Skeletal muscle cell (primary cell): ENCODE measurements around the gene PPIF.
A peak's percentile ranks its signal among the peaks of the same experiment; 100 is the strongest.

Experiments
- DNase-seq: peaks from one replicate; pipeline ENCODE4 v3.0.0-alpha.2; 2010; ENCODE audit warnings: low read depth
- H3K4me3 ChIP-seq: 2 replicates; pipeline ENCODE4 v1.5.1; 2011; ENCODE audit warnings: low read depth, mild to moderate bottlenecking, control low read depth, low read length, moderate library complexity

PPIF gene

GRCh38 chr10:79393924-79394610, 46.8 kb downstream of the PPIF start:
- no peak for DNase-seq
- no peak overlapping the region for H3K4me3 ChIP-seq

- no peak overlapping the region for H3K4me3 ChIP-seq
- DNase-seq: no peak
These were observed 47.4 kb downstream of the PPIF start for GRCh38 chr10:79394664-79395063.

DNA sequence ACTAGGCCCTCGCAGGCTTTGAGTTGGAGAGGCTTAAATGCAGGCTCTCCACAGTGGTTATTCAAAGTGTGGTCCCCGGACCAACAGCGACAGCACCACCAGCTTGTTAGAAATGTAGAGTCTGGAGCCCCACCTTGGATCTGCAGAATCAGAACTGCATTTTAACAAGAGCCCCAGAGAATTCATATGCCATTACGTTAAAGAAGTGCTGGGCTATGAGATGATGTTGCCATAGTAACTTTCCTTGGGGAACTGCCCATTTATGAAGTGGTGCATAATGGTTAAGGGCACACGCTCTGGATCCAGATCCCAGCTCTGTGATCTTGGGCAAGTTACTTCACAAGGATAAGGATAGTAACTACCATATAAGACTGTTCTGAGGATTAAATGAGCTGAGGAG, 49.3 kb downstream of the PPIF start:
- no peak for DNase-seq
- H3K4me3 ChIP-seq: no peak overlapping the region

DNA sequence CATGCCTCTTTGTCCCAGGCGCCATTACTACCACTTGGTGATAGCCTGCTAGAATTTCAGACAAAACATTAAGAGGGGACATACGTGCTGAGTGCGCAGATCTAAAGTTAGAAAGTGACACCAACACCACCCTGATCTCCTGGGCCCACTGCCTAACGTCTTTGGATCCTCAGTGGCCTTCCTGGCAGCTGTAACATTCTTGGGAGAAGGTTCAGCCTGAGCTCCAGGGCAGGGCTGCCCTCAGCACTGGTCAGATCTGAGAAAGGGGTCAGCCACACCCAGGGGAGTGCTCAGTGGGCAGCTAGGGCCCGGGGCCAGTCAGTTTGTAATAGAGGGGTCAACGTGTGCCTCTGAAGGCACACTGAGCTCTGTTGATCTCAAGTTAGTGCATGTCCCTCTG, 49.8 kb downstream of the PPIF start:
- DNase-seq: no peak
- H3K4me3 ChIP-seq: no peak overlapping the region

GRCh38 chr10:79397575-79398303, 50.5 kb downstream of the PPIF start:
- H3K4me3 ChIP-seq: no peak overlapping the region
- DNase-seq: no peak

GRCh38 chr10:79398642-79399041, 51.4 kb downstream of the PPIF start:
- no peak for DNase-seq
- H3K4me3 ChIP-seq: no peak overlapping the region

- H3K4me3 ChIP-seq: peak overlapping the region; percentile 22
- peak; percentile 97 for DNase-seq
These were observed 52.1 kb downstream of the PPIF start for GRCh38 chr10:79399223-79399831.

- H3K4me3 ChIP-seq: no peak overlapping the region
- no peak for DNase-seq
These were observed 53.1 kb downstream of the PPIF start for GRCh38 chr10:79400146-79401004.

DNA sequence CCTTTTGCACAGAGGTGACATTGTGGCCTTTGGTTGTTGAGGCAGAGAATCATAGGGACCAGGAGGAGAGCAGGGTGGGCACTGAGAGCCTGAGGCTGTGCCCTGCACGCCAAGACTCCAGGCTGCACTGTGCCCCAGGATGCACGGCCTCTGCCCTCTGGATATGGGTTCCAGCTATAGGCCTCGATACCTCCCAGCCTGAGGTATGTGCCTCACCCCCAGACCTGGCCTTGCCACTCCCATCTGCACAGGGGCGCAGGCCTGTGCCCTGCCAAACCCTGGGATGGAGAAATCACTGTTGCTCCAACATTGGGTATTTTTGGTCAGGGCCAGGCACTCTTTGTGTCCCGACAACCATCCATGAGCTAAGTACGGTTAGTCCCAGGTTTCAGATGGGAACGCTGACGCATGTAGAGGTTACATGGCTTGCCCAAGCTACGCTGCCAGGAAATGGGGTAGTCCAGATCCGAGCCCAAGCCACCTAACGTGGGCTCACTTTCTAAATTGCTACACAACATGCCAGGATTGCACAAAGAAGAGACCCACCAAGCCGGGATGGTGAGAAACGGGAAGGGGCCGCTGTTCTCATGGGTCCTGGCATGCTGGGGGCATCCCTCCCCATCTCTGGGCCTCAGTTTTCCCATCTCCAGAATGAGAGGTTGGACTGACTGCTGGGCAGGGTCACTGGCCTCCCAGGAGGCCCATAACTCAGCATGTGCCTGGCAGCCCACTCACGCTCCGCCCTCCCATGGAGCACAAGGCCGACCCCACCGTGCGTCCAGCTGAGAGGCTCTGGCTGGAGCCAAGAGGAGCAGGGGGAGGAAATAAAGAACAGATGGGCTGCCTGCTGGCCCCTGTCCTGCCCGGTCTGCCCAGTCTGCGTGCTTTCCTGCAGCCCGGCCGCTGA, 54.0 kb downstream of the PPIF start:
- peak; percentile 60 for DNase-seq
- no peak overlapping the region for H3K4me3 ChIP-seq

DNA sequence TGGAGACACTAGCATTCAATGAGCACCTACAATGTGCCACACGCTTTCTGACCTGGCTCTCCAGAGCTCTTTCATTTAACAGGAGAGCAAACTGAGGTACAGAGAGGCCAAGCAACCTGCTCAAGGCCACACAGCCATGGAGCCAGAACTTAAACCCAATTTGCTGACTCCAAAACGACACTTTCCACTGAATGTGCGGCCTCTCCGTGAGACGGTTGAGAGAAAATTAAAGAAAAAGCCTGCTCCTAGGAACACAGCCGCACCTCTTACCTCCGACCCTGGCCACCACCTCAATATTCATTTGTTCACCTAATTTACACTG, 55.3 kb downstream of the PPIF start:
- DNase-seq: no peak
- H3K4me3 ChIP-seq: no peak overlapping the region

- DNase-seq: no peak
- H3K4me3 ChIP-seq: no peak overlapping the region
These were observed 55.7 kb downstream of the PPIF start for GRCh38 chr10:79402951-79403350.

DNA sequence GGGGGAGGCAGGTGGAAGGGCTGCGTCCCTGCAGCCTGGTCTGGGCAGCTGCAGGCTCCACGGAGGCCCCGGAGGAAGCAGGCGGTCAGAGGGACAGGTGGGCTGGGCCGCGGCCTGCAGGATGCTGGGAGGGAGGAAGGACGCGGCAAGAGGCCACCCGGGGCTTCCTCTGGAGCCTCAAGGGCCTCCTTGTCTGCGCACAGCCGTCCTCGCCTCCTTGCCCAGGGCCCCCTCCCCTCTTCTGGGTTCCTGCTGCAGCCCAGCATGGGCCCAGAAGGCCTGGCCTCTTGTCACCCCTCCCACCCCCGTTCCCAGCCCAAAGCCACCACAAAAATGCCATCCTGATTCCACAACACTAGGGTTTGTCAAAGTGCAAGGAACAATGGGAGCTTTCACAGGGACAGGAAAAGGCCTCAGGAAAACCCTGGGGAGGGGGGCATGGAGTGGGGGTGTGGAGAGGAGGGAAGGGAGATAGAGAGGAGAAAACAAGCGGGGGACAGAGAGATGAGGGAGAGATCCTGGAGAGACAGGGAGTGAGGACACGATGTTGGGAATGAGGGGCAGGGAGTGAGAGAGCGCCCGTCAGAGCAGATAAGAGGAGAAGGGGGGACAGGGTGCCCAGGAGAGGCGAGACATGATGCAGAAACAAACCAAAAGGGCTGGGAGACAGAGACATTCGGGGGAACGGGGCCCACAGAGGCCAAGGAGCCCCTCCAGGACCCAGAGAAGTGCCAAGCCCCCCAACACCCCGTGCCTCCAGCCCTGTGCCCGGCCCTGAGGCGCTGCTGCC, 56.4 kb downstream of the PPIF start:
- DNase-seq: no peak
- H3K4me3 ChIP-seq: no peak overlapping the region

DNA sequence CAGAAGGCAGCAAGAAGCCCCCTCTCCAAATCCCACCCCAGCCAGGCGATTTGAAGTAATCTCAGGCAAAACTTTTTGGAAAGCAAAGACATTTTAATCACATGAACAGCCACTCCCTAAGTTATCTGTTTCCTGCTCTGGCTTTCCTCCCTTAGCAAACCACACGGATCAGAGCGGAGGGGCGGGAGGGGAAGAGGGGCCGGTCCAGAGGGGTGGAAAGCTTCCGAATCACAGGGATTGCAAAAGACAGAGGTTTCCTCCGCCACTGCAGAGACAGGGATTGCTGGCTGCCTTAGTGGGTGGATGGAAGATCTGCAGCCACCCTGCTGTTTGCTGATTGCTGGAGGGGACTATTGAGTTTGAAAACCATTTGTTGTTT, 57.0 kb downstream of the PPIF start:
- DNase-seq: peak; percentile 71
- H3K4me3 ChIP-seq: no peak overlapping the region

- no peak for DNase-seq
- H3K4me3 ChIP-seq: no peak overlapping the region
These were observed 57.4 kb downstream of the PPIF start for GRCh38 chr10:79404690-79405131.
